Esophagus muscularis mucosa (tissue), 4 donors: Measurements from ENCODE around the gene KIAA1755. TPM values are rescaled to one million over a fixed set of nuclear protein-coding genes. Genes with fewer than 3 reads are reported as not detected.

ENCODE experiments used
- DNase-seq: peaks from one replicate; pipeline ENCODE4 v3.0.0-alpha.2; 2017; ENCODE audit errors: extremely low spot score
- H3K27ac ChIP-seq, 4 donors: fragments of 200-600 bp; sonication (generic); replicated peaks in 1 of 4; 1 replicate in 3 of 4; 2 replicates in 1 of 4; pipeline ENCODE4 v1.5.1; 2016 to 2019; ENCODE audit warnings: mild to moderate bottlenecking in 1 of 4
- H3K27me3 ChIP-seq, 4 donors: fragments of 200-600 bp; sonication (generic); one replicate each; pipeline versions ENCODE4 v1.5.1 to v1.6.0; 2016 to 2019
- H3K36me3 ChIP-seq, 4 donors: fragments of 200-600 bp; sonication (generic); one replicate each; pipeline ENCODE4 v1.5.1; 2016 to 2019
- H3K4me1 ChIP-seq, 4 donors: fragments of 200-600 bp; sonication (generic); one replicate each; pipeline ENCODE4 v1.5.1; 2016 to 2019
- H3K4me3 ChIP-seq, 4 donors: fragments of 200-600 bp; sonication (generic); 1 replicate in 2 of 4; 2 replicates in 2 of 4; pipeline ENCODE4 v1.5.1; 2016 to 2019; ENCODE audit warnings: mild to moderate bottlenecking in 4 of 4, moderate library complexity in 1 of 4
- H3K9me3 ChIP-seq, 4 donors: fragments of 200-600 bp; sonication (generic); 1 replicate in 3 of 4; 2 replicates in 1 of 4; pipeline ENCODE4 v1.5.1; 2016 to 2019
- CTCF ChIP-seq, 3 experiments: fragments of 200-600 bp in 2 of 3; fragments of 450-650 bp in 1 of 3; sonication (generic) in 2 of 3; IDR thresholded peaks; one replicate each; pipeline ENCODE4 v1.5.1; 2017 to 2019; ENCODE audit warnings: antibody characterized with exemption in 3 of 3, mild to moderate bottlenecking in 2 of 3, moderate library complexity in 1 of 3
- EP300 ChIP-seq: sonication (generic); formaldehyde crosslinking; IDR thresholded peaks from one replicate; pipeline ENCODE4 v1.6.1; 2017; ENCODE audit warnings: antibody characterized with exemption
- POLR2A ChIP-seq: fragments of 450-650 bp; IDR thresholded peaks from one replicate; pipeline ENCODE4 v1.6.1; 2017; ENCODE audit warnings: antibody characterized with exemption, moderate library complexity, mild to moderate bottlenecking, low read depth
- POLR2AphosphoS5 ChIP-seq, 2 donors: sonication (generic); formaldehyde crosslinking; IDR thresholded peaks; one replicate each; pipeline ENCODE4 v1.6.1; 2017; ENCODE audit warnings: antibody characterized with exemption in 2 of 2
- WGBS: methylation state at CpG from one replicate; pipeline ENCODE4 v1.1.5; 2018; 5-methylcytosine and 5-hydroxymethylcytosine counted together
- intact Hi-C: fragments of 100-400 bp; cut with DNase I; formaldehyde crosslinking; loops from one replicate; pipeline ENCODE4 v1.15.1; 2023
- total RNA-seq, 4 donors: library from RNA; depleted of rRNA; stranded (reverse); fragments of >200 nt; gene quantifications; one replicate each; pipeline versions ENCODE4 v1.1.0 to v1.2.1, GENCODE V29; 2016

The KIAA1755 gene
- total RNA-seq, 4 donors from 2014 or later, result 7.3 to 13.3 (median 8.5) TPM

GRCh38 chr20:38218566-38218885, 42.0 kb downstream of the KIAA1755 start:
- Histone ChIP-seq H3K9me3 (no peaks in the 10 kb centered on the region), H3K4me3 (no peak overlapping the region), H3K4me1 (peaks cover 4 to 24% (median 12%) of the 10 kb centered on the region in 4 donors), H3K36me3 (peaks cover 0 to 30% (median 4%) of the 10 kb centered on the region in 4 donors), H3K27me3 (no peaks in the 10 kb centered on the region), H3K27ac (no peak overlapping the region)
- no peak for TF ChIP-seq CTCF (IDR thresholded peaks at IDR 0.05)
- TF ChIP-seq POLR2A, result no peak
- TF ChIP-seq POLR2AphosphoS5 (IDR thresholded peaks at IDR 0.05), result no peak
- no peak for TF ChIP-seq EP300
- no peak for DNase-seq
- intact Hi-C loops, result no loop called here
- WGBS, result 92% methylated on average over 5 of the region's 7 CpGs

GRCh38 chr20:38217791-38218565, 42.6 kb downstream of the KIAA1755 start:
- Histone ChIP-seq H3K36me3 (peaks cover 0 to 25% (median 4%) of the 10 kb centered on the region in 4 donors), H3K4me3 (no peak overlapping the region), H3K9me3 (no peaks in the 10 kb centered on the region), H3K27ac (no peak overlapping the region), H3K4me1 (peaks cover 4 to 24% (median 12%) of the 10 kb centered on the region in 4 donors), H3K27me3 (no peaks in the 10 kb centered on the region)
- intact Hi-C loops, result no loop called here
- TF ChIP-seq POLR2A (no peak), POLR2AphosphoS5 (IDR thresholded peaks at IDR 0.05) (no peak), EP300 (no peak), CTCF (IDR thresholded peaks at IDR 0.05) (no peak)
- 67% methylated on average over 15 of the region's 15 CpGs for WGBS
- DNase-seq, result no peak

- Histone ChIP-seq H3K27ac (no peak overlapping the region), H3K27me3 (no peaks in the 10 kb centered on the region), H3K4me3 (no peak overlapping the region), H3K4me1 (peaks cover 4 to 20% (median 15%) of the 10 kb centered on the region in 4 donors), H3K36me3 (peaks cover 0 to 25% (median 4%) of the 10 kb centered on the region in 4 donors), H3K9me3 (no peaks in the 10 kb centered on the region)
- 97% methylated on average over 15 of the region's 24 CpGs for WGBS
- no peak for DNase-seq
- intact Hi-C loops, result no loop called here
- TF ChIP-seq POLR2AphosphoS5 (IDR thresholded peaks at IDR 0.05), result no peak
- TF ChIP-seq CTCF (IDR thresholded peaks at IDR 0.05), result no peak
- no peak for TF ChIP-seq POLR2A
- no peak for TF ChIP-seq EP300
Measured at GRCh38 chr20:38216746-38217595, 43.6 kb downstream of the KIAA1755 start.

DNA sequence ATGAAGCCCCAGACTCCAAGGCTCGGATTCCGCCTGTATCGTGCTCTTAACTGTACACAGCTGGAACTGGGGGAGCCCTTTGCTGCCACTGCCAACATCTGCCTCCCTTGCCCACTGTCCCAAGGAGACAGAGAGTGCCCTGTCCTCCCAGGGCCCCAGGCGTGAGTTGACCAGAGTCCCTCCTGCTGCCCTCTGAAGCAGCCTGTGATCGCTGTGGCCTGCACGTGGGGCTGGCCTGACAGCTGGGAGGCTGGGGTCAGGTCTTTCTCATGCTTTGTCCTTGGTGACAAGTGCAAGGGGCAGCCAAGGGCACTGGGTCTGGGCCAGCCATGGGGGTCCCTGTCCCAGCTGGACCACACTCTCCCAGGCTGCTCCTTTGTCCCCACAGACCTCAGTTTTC, 44.3 kb downstream of the KIAA1755 start:
- 100% methylated on average over 3 of the region's 6 CpGs for WGBS
- no peak for DNase-seq
- H3K27me3 ChIP-seq, result no peaks in the 10 kb centered on the region
- no peak overlapping the region for H3K4me3 ChIP-seq
- H3K4me1 ChIP-seq, result peaks cover 7 to 13% (median 8%) of the 10 kb centered on the region in 4 donors
- peaks cover 0 to 25% (median 4%) of the 10 kb centered on the region in 4 donors for H3K36me3 ChIP-seq
- TF ChIP-seq POLR2A (no peak), CTCF (IDR thresholded peaks at IDR 0.05) (no peak), POLR2AphosphoS5 (IDR thresholded peaks at IDR 0.05) (no peak), EP300 (no peak)
- no peaks in the 10 kb centered on the region for H3K9me3 ChIP-seq
- no peak overlapping the region for H3K27ac ChIP-seq
- intact Hi-C loops, result no loop called here
